ENCODE results near the gene GFOD1.

The GFOD1 gene

GRCh38 chr6:13484827-13485226, 2.6 kb downstream of the GFOD1 start:
- no peak for DNase-seq

- no peak for DNase-seq
Observed at GRCh38 chr6:13484138-13484708, 3.2 kb downstream of the GFOD1 start.

- DNase-seq, result no peak
Observed at GRCh38 chr6:13480631-13481501, 6.5 kb downstream of the GFOD1 start.

- DNase-seq, result no peak
Observed at GRCh38 chr6:13479971-13480434, 7.4 kb downstream of the GFOD1 start.

- DNase-seq, result no peak
Observed at GRCh38 chr6:13479206-13479800, 8.1 kb downstream of the GFOD1 start.

- no peak for DNase-seq
Observed at GRCh38 chr6:13478525-13478966, 8.9 kb downstream of the GFOD1 start.

GRCh38 chr6:13474787-13475186, 12.6 kb downstream of the GFOD1 start:
- DNase-seq, result no peak

- DNase-seq, result no peak
Observed at GRCh38 chr6:13474360-13474759, 13.0 kb downstream of the GFOD1 start.

- DNase-seq, result no peak
Observed at GRCh38 chr6:13473768-13474165, 13.6 kb downstream of the GFOD1 start.

- DNase-seq, result no peak
Observed at GRCh38 chr6:13472976-13473767, 14.2 kb downstream of the GFOD1 start.

GRCh38 chr6:13472099-13472498, 15.3 kb downstream of the GFOD1 start:
- DNase-seq, result no peak

- no peak for DNase-seq
Observed at GRCh38 chr6:13471184-13471583, 16.2 kb downstream of the GFOD1 start.

- no peak for DNase-seq
Observed at GRCh38 chr6:13470238-13471140, 16.9 kb downstream of the GFOD1 start.

GRCh38 chr6:13469693-13470092, 17.7 kb downstream of the GFOD1 start:
- DNase-seq, result no peak

- no peak for DNase-seq
Observed at GRCh38 chr6:13468839-13469238, 18.6 kb downstream of the GFOD1 start.

GRCh38 chr6:13467216-13467600, 20.2 kb downstream of the GFOD1 start:
- no peak for DNase-seq

- peak; percentile 81 for DNase-seq
Observed at GRCh38 chr6:13466304-13467215, 20.8 kb downstream of the GFOD1 start.

GRCh38 chr6:13465734-13466133, 21.7 kb downstream of the GFOD1 start:
- DNase-seq, result no peak

- no peak for DNase-seq
Observed at GRCh38 chr6:13463941-13464340, 23.5 kb downstream of the GFOD1 start.

- DNase-seq, result no peak
Observed at GRCh38 chr6:13463328-13463717, 24.1 kb downstream of the GFOD1 start.

All from stimulated activated CD4-positive, alpha-beta T cell treated with anti-CD3 and anti-CD28 coated beads, Interleukin-1b, Interleukin-23, amount 100 ng/mL, for 48 hours (primary cell).